Measurements from ENCODE around the gene SLC27A6.
"Not testable (repeated sequence)": the region's sequence is repeated elsewhere in the genome, so short reads cannot be mapped to it uniquely, and the experiment has no call there.

Gene SLC27A6

GRCh38 chr5:129001841-129002526 lies 36.7 kb downstream of the SLC27A6 start:
- no peak for DNase-seq

- no peak for DNase-seq
These were observed 37.2 kb downstream of the SLC27A6 start for GRCh38 chr5:129002527-129002842.

- no peak for DNase-seq
These were observed 37.9 kb downstream of the SLC27A6 start for GRCh38 chr5:129003232-129003631.

- no peak for DNase-seq
These were observed 48.9 kb downstream of the SLC27A6 start for GRCh38 chr5:129014185-129014584.

- no peak for DNase-seq
These were observed 53.5 kb downstream of the SLC27A6 start for GRCh38 chr5:129018837-129019236.

- DNase-seq = no peak
These were observed 54.2 kb downstream of the SLC27A6 start for GRCh38 chr5:129019401-129019908.

GRCh38 chr5:129020683-129021082 lies 55.4 kb downstream of the SLC27A6 start:
- DNase-seq = no peak

GRCh38 chr5:129021744-129022143 lies 56.5 kb downstream of the SLC27A6 start:
- no peak for DNase-seq

- no peak for DNase-seq
These were observed 57.3 kb downstream of the SLC27A6 start for GRCh38 chr5:129022599-129022998.

GRCh38 chr5:129027260-129027659 lies 62.0 kb downstream of the SLC27A6 start:
- DNase-seq = no peak

- no peak for DNase-seq
These were observed 66.8 kb downstream of the SLC27A6 start for GRCh38 chr5:129031886-129032683.

GRCh38 chr5:129036257-129036656 lies 71.0 kb downstream of the SLC27A6 start:
- not testable (repeated sequence) for DNase-seq

GRCh38 chr5:129041196-129041881 lies 76.1 kb downstream of the SLC27A6 start:
- no peak for DNase-seq

GRCh38 chr5:129042306-129042705 lies 77.0 kb downstream of the SLC27A6 start:
- no peak for DNase-seq

- DNase-seq = no peak
These were observed 78.6 kb downstream of the SLC27A6 start for GRCh38 chr5:129043894-129044293.

GRCh38 chr5:129046151-129046550 lies 80.9 kb downstream of the SLC27A6 start:
- DNase-seq = no peak

- no peak for DNase-seq
These were observed 83.2 kb downstream of the SLC27A6 start for GRCh38 chr5:129048509-129048908.

GRCh38 chr5:129049126-129049799 lies 84.0 kb downstream of the SLC27A6 start:
- no peak for DNase-seq

- no peak for DNase-seq
These were observed 86.0 kb downstream of the SLC27A6 start for GRCh38 chr5:129051283-129051682.

- no peak for DNase-seq
These were observed 88.2 kb downstream of the SLC27A6 start for GRCh38 chr5:129053438-129053837.

GRCh38 chr5:129057329-129057728 lies 92.0 kb downstream of the SLC27A6 start:
- DNase-seq = no peak

- DNase-seq = no peak
These were observed 96.6 kb downstream of the SLC27A6 start for GRCh38 chr5:129061849-129062248.

- no peak for DNase-seq
These were observed 98.3 kb downstream of the SLC27A6 start for GRCh38 chr5:129063483-129064113.
